H9 (cell line): ENCODE results near the gene LAMB1. TPM values are rescaled to one million over a fixed set of nuclear protein-coding genes. Genes with fewer than 3 reads are reported as not detected.

Experiments used
- DNase-seq: peaks from one replicate; pipeline ENCODE4 v3.0.0-alpha.2; 2017
- H2AFZ ChIP-seq: one replicate; pipeline ENCODE4 v1.6.1; 2013; ENCODE audit warnings: mild to moderate bottlenecking, low read length, control low read depth, moderate library complexity
- H2AK5ac ChIP-seq: 2 replicates; pipeline ENCODE4 v1.6.1; 2013; ENCODE audit warnings: low read length, control low read depth, mixed read lengths; ENCODE audit not compliant: insufficient read length
- H2BK120ac ChIP-seq: one replicate; pipeline ENCODE4 v1.6.1; 2013; ENCODE audit warnings: low read depth, mild to moderate bottlenecking, low read length, control low read depth, inconsistent platforms; ENCODE audit not compliant: poor library complexity, severe bottlenecking
- H2BK12ac ChIP-seq: 2 replicates; pipeline ENCODE4 v1.6.1; 2013; ENCODE audit warnings: low read length, control low read depth, mixed read lengths, low read depth; ENCODE audit not compliant: insufficient read length
- H2BK15ac ChIP-seq: 2 replicates; pipeline ENCODE4 v1.6.1; 2013; ENCODE audit warnings: low read depth, low read length, control low read depth
- H2BK20ac ChIP-seq: one replicate; pipeline ENCODE4 v1.6.1; 2013; ENCODE audit warnings: low read depth, mild to moderate bottlenecking, low read length, control low read depth, inconsistent platforms; ENCODE audit not compliant: poor library complexity, severe bottlenecking
- H2BK5ac ChIP-seq: 2 replicates; pipeline ENCODE4 v1.6.1; 2013; ENCODE audit warnings: low read length, control low read depth, mixed read lengths; ENCODE audit not compliant: insufficient read length
- H3K14ac ChIP-seq: 2 replicates; pipeline ENCODE4 v1.6.1; 2013; ENCODE audit warnings: low read length, control low read depth; ENCODE audit not compliant: insufficient read depth
- H3K18ac ChIP-seq: 2 replicates; pipeline ENCODE4 v1.6.1; 2013; ENCODE audit warnings: low read depth, mild to moderate bottlenecking, mixed read lengths, low read length, control low read depth; ENCODE audit not compliant: insufficient read length
- H3K23ac ChIP-seq: 2 replicates; pipeline ENCODE4 v1.6.1; 2013; ENCODE audit warnings: low read length, control low read depth, mixed read lengths, low read depth; ENCODE audit not compliant: insufficient read length
- H3K23me2 ChIP-seq: 2 replicates; pipeline ENCODE4 v1.6.1; 2013; ENCODE audit warnings: low read depth, mild to moderate bottlenecking, mixed read lengths, low read length, control low read depth; ENCODE audit not compliant: insufficient read length, poor library complexity, severe bottlenecking
- H3K27ac ChIP-seq: 2 replicates; pipeline ENCODE4 v1.5.1; 2013; ENCODE audit warnings: low read length, control low read depth, mixed read lengths, low read depth; ENCODE audit not compliant: insufficient read length
- H3K27me3 ChIP-seq: 2 replicates; pipeline ENCODE4 v1.6.1; 2013; ENCODE audit warnings: low read length, control low read depth, inconsistent platforms; ENCODE audit not compliant: insufficient read depth
- H3K4ac ChIP-seq: 2 replicates; pipeline ENCODE4 v1.6.1; 2013; ENCODE audit warnings: low read depth, mild to moderate bottlenecking, control low read depth, inconsistent platforms, low read length, moderate library complexity
- H3K4me1 ChIP-seq: 2 replicates; pipeline ENCODE4 v1.6.1; 2013; ENCODE audit warnings: low read length, control low read depth, inconsistent platforms; ENCODE audit not compliant: insufficient read depth
- H3K4me2 ChIP-seq: 2 replicates; pipeline ENCODE4 v1.6.1; 2013; ENCODE audit warnings: low read length, control low read depth, mixed read lengths; ENCODE audit not compliant: insufficient read length, insufficient read depth
- H3K56ac ChIP-seq: 2 replicates; pipeline ENCODE4 v1.6.1; 2013; ENCODE audit warnings: low read depth, mild to moderate bottlenecking, mixed read lengths, low read length, control low read depth; ENCODE audit not compliant: insufficient read length
- H3K79me1 ChIP-seq: 2 replicates; pipeline ENCODE4 v1.6.1; 2013; ENCODE audit warnings: low read depth, mild to moderate bottlenecking, moderate library complexity, low read length, control low read depth, inconsistent platforms; ENCODE audit not compliant: insufficient read depth, poor library complexity, severe bottlenecking
- H3K79me2 ChIP-seq: 2 replicates; pipeline ENCODE4 v1.6.1; 2013; ENCODE audit warnings: low read length, control low read depth, inconsistent platforms; ENCODE audit not compliant: insufficient read depth
- H3K9ac ChIP-seq: 2 replicates; pipeline ENCODE4 v1.6.1; 2013; ENCODE audit warnings: low read length, control low read depth, mixed read lengths; ENCODE audit not compliant: insufficient read length; ENCODE audit errors: extremely low read depth
- H3K9me3 ChIP-seq: one replicate; pipeline ENCODE4 v1.6.1; 2013; ENCODE audit warnings: low read depth, low read length, inconsistent platforms; ENCODE audit not compliant: control insufficient read depth
- H3T11ph ChIP-seq: one replicate; pipeline ENCODE4 v1.6.1; 2013; ENCODE audit warnings: mild to moderate bottlenecking, low read length, control low read depth, inconsistent platforms
- H4K20me1 ChIP-seq: one replicate; pipeline ENCODE4 v1.6.1; 2013; ENCODE audit not compliant: control insufficient read depth, insufficient read length, insufficient read depth
- H4K5ac ChIP-seq: 2 replicates; pipeline ENCODE4 v1.6.1; 2013; ENCODE audit warnings: low read depth, mild to moderate bottlenecking, mixed read lengths, low read length, control low read depth; ENCODE audit not compliant: insufficient read length
- H4K8ac ChIP-seq: replicated peaks from 2 replicates; pipeline ENCODE4 v1.6.1; 2013; ENCODE audit warnings: low read length, control low read depth, mixed read lengths, low read depth; ENCODE audit not compliant: insufficient read length
- H4K91ac ChIP-seq: 2 replicates; pipeline ENCODE4 v1.6.1; 2013; ENCODE audit warnings: low read depth, mild to moderate bottlenecking, moderate library complexity, mixed read lengths, low read length, control low read depth; ENCODE audit not compliant: insufficient read length
- H3K27ac Mint-ChIP-seq, 3 experiments: 2 replicates in 2 of 3; 3 replicates in 1 of 3; pipeline ENCODE4 v1.8.0; 2020 to 2021; ENCODE audit warnings: mixed read lengths in 3 of 3, mild to moderate bottlenecking in 1 of 3, moderate library complexity in 1 of 3
- H3K27me3 Mint-ChIP-seq: 2 replicates; pipeline ENCODE4 v1.8.0; 2021; ENCODE audit warnings: low read depth, mild to moderate bottlenecking, moderate library complexity, mixed read lengths
- H3K36me3 Mint-ChIP-seq, 3 experiments: 2 replicates in 2 of 3; 3 replicates in 1 of 3; pipeline ENCODE4 v1.8.0; 2020 to 2021; ENCODE audit warnings: low read depth in 3 of 3, mixed read lengths in 3 of 3; ENCODE audit not compliant: insufficient read depth in 1 of 3
- H3K4me1 Mint-ChIP-seq, 2 experiments: 2 replicates each; pipeline ENCODE4 v1.8.0; 2020; ENCODE audit warnings: mixed read lengths in 2 of 2
- H3K4me3 Mint-ChIP-seq, 2 experiments: 2 replicates in 1 of 2; 3 replicates in 1 of 2; pipeline ENCODE4 v1.8.0; 2020 to 2021; ENCODE audit warnings: mild to moderate bottlenecking in 2 of 2, mixed read lengths in 2 of 2, moderate library complexity in 1 of 2
- H3K9me3 Mint-ChIP-seq, 2 experiments: 2 replicates in 1 of 2; 3 replicates in 1 of 2; pipeline ENCODE4 v1.8.0; 2020; ENCODE audit warnings: mild to moderate bottlenecking in 2 of 2, mixed read lengths in 2 of 2, moderate library complexity in 1 of 2
- CTCF ChIP-seq: fragments of 200-600 bp; sonication (generic); conservative IDR thresholded peaks from 3 replicates; pipeline ENCODE4 v1.8.0; 2021; ENCODE audit warnings: antibody characterized with exemption, mild to moderate bottlenecking
- WGBS: extraction: QIAGEN DNeasy Blood & Tissue Kit; methylation state at CpG from one replicate; pipeline ENCODE4 v1.1.7; 2013; ENCODE audit warnings: missing lambda C conversion rate, low lambda C conversion rate, mixed read lengths; ENCODE audit not compliant: insufficient read length; ENCODE audit errors: extremely low coverage; 5-methylcytosine and 5-hydroxymethylcytosine counted together
- total RNA-seq: library from RNA; stranded (reverse); gene quantifications from 2 replicates; pipeline ENCODE4 v1.2.1, GENCODE V29; 2021

LAMB1 gene
- total RNA-seq, 1 experiment from 2014 or later, result 75.8 TPM

- H3K27me3 ChIP-seq, result no peaks in the 10 kb centered on the region
- Mint-ChIP-seq H3K4me1 (peaks cover 12 to 16% of the 10 kb centered on the region in 2 experiments; a peak in 3 of 4 replicates), H3K36me3 (peaks cover 7 to 59% (median 37%) of the 10 kb centered on the region in 3 experiments), H3K9me3 (no peaks in the 10 kb centered on the region), H3K4me3 (no peak overlapping the region), H3K27me3 (no peaks in the 10 kb centered on the region), H3K27ac (no peak overlapping the region)
- no peaks in the 10 kb centered on the region for H3K79me2 ChIP-seq
- no peaks in the 10 kb centered on the region for H3K9me3 ChIP-seq
- no peak for DNase-seq
- no peak overlapping the region for H3K9ac ChIP-seq
- H3K4me2 ChIP-seq, result no peak overlapping the region
- H3K79me1 ChIP-seq, result no peaks in the 10 kb centered on the region
- H4K91ac ChIP-seq, result no peak overlapping the region
- no peak overlapping the region for H3K23ac ChIP-seq
- no peak overlapping the region for H3T11ph ChIP-seq
- no peak overlapping the region for H4K5ac ChIP-seq
- no CpG with 5 or more reads among the region's 4 CpGs for WGBS
- no peaks in the 10 kb centered on the region for H4K20me1 ChIP-seq
- H4K8ac ChIP-seq, result no peak overlapping the region
- H3K18ac ChIP-seq, result no peak overlapping the region
- no peak overlapping the region for H3K27ac ChIP-seq
- H2BK5ac ChIP-seq, result no peak overlapping the region
- H2BK12ac ChIP-seq, result no peak overlapping the region
- no peak overlapping the region for H2BK15ac ChIP-seq
- no peak for TF ChIP-seq CTCF
- no peak overlapping the region for H2BK120ac ChIP-seq
- H3K4me1 ChIP-seq, result no peaks in the 10 kb centered on the region
- H2AFZ ChIP-seq, result no peak overlapping the region
- no peak overlapping the region for H2AK5ac ChIP-seq
- no peak overlapping the region for H3K56ac ChIP-seq
- H3K23me2 ChIP-seq, result no peaks in the 10 kb centered on the region
- no peak overlapping the region for H2BK20ac ChIP-seq
- H3K14ac ChIP-seq, result no peak overlapping the region
- H3K4ac ChIP-seq, result no peak overlapping the region
Observed at GRCh38 chr7:107981466-107981865, 21.5 kb downstream of the LAMB1 start.
